HG02798 (cell line): ENCODE measurements around the gene CALCOCO2.

Experiments
- ATAC-seq: cut with Tn5 transposase; IDR thresholded peaks from one replicate; pipeline ENCODE4 v1.9.1; 2021; ENCODE audit warnings: mild to moderate bottlenecking; ENCODE audit not compliant: unreplicated experiment, poor library complexity

The CALCOCO2 gene

DNA sequence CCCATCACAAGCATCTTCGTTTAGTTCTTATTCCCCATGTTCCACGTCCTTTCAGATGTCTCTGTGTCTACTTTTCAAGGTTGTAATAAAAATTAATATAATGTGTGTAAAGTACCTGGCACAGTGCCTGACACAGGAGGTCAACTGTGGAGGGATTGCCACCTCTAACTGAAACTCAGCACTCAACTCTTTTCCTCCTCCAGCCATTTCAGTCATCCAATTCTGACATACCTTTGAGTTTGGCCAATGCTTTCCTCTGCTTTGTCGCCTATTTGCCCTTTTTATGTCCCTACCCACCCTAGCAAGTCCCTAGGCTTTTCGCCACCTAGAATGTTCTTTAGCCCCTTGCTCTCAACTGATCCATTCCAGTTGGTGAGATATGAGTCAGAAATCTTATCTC lies 78.9 kb downstream of the CALCOCO2 start:
- no peak for ATAC-seq

DNA sequence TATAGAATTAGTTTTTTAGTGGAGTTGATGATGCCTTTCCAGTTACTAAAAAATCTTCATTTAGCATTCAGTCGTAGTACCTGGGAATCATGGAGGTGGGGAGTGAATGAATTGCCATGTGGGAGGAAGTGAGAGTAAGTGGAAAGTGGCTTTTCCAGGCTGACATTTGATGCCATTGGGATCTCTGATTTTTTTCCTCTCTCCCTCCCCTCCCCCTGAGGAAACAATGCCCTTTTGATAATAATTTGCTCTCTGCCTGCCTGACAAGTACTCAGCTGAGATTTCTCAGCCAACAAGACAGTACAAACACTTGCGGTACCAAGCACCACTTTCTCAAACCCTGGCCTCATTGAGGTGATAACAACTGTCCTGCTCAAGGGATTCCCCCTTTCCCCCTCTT lies 79.5 kb downstream of the CALCOCO2 start:
- ATAC-seq: no peak

DNA sequence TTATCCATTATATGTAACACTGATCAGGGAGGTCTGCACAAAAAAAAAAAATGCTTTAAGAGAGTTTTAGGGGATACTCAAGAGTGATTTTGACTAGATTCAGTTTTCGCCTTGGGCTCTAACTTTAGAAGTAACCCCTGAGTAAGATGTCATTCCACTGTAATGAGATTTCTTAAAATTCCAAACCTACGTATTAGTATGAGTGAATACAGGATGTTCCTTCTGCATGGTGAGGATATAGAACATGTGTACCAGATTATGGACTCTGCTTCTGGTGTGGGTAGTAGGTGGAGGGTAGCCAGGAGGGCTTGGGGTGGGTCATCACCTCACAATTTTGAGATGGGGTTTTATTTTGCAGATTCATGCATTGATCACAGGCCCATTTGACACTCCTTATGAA lies 81.6 kb downstream of the CALCOCO2 start:
- no peak for ATAC-seq
